Stimulated activated CD4-positive, alpha-beta T cell treated with anti-CD3 and anti-CD28 coated beads, Interleukin-1b, Interleukin-23, amount 100 ng/mL, for 4 hours (primary cell): ENCODE measurements around the gene HLA-C.
A peak's percentile ranks its signal among the peaks of the same experiment; 100 is the strongest.
"Not testable (repeated sequence)": the region's sequence is repeated elsewhere in the genome, so short reads cannot be mapped to it uniquely, and the experiment has no call there.

ENCODE experiments used
- DNase-seq, 2 donors: peaks; one replicate each; pipeline ENCODE4 v3.0.0-alpha.2; 2020; ENCODE audit warnings: low read depth in 2 of 2

Gene HLA-C

GRCh38 chr6:31271641-31272357, at the start of gene HLA-C:
TSS of gene HLA-C (minus strand) at chr6:31272092. CDS start at chr6:31272071, 21 bp downstream.
- peak; percentile 70 to 81 for DNase-seq

GRCh38 chr6:31321005-31321707, 49.3 kb upstream of the HLA-C start:
- DNase-seq, result no peak

GRCh38 chr6:31317036-31317435, 45.1 kb upstream of the HLA-C start:
- DNase-seq, result no peak

- DNase-seq, result no peak
Observed at GRCh38 chr6:31309641-31310040, 37.7 kb upstream of the HLA-C start.

- no peak for DNase-seq
Observed at GRCh38 chr6:31308845-31309175, 36.9 kb upstream of the HLA-C start.

GRCh38 chr6:31308050-31308844, 36.4 kb upstream of the HLA-C start:
- DNase-seq, result peak; percentile 60 to 77

GRCh38 chr6:31307669-31308049, 35.8 kb upstream of the HLA-C start:
- no peak for DNase-seq

GRCh38 chr6:31305703-31306219, 33.9 kb upstream of the HLA-C start:
- DNase-seq, result no peak

- DNase-seq, result no peak
Observed at GRCh38 chr6:31304683-31305082, 32.8 kb upstream of the HLA-C start.

GRCh38 chr6:31300797-31301196, 28.9 kb upstream of the HLA-C start:
- DNase-seq, result no peak

- DNase-seq, result no peak
Observed at GRCh38 chr6:31299947-31300346, 28.1 kb upstream of the HLA-C start.

GRCh38 chr6:31299511-31299910, 27.6 kb upstream of the HLA-C start:
- DNase-seq, result no peak

GRCh38 chr6:31294056-31294455, 22.2 kb upstream of the HLA-C start:
- no peak for DNase-seq

- DNase-seq, result no peak
Observed at GRCh38 chr6:31293343-31293742, 21.5 kb upstream of the HLA-C start.

- no peak for DNase-seq
Observed at GRCh38 chr6:31289788-31290187, 17.9 kb upstream of the HLA-C start.

- no peak for DNase-seq
Observed at GRCh38 chr6:31287619-31288018, 15.7 kb upstream of the HLA-C start.

- no peak for DNase-seq
Observed at GRCh38 chr6:31285982-31286381, 14.1 kb upstream of the HLA-C start.

- DNase-seq, result no peak
Observed at GRCh38 chr6:31285486-31285885, 13.6 kb upstream of the HLA-C start.

- not testable (repeated sequence) for DNase-seq
Observed at GRCh38 chr6:31279647-31280046, 7.8 kb upstream of the HLA-C start.

- DNase-seq, result no peak
Observed at GRCh38 chr6:31272836-31273626, 1.1 kb upstream of the HLA-C start.

GRCh38 chr6:31272436-31272835, 544 bp upstream of the HLA-C start:
- DNase-seq, result no peak
